Measurements from ENCODE around the gene ADAMTS20. TPM values are rescaled to one million over a fixed set of nuclear protein-coding genes. Genes with fewer than 3 reads are reported as not detected.
"Not testable (repeated sequence)": the region's sequence is repeated elsewhere in the genome, so short reads cannot be mapped to it uniquely, and the experiment has no call there.

The ADAMTS20 gene
- total RNA-seq, 5 donors from 2014 or later (not counting 1 experiment from before 2014, with no cell fraction given): not detected

GRCh38 chr12:43341785-43342313 lies 210.2 kb downstream of the ADAMTS20 start:
- no CpG with 5 or more reads among the region's 3 CpGs for WGBS (ENCODE audit: insufficient coverage)

GRCh38 chr12:43338848-43339526 lies 213.0 kb downstream of the ADAMTS20 start:
- Histone ChIP-seq H3K36me3 (ENCODE audit: control insufficient read depth in 2 of 2, extremely low read depth in 1 of 2, insufficient read depth in 1 of 2, low read length in 1 of 2) (no peaks in the 10 kb centered on the region), H3K27ac (ENCODE audit: low read length) (no peak overlapping the region), H3K9me3 (no peaks in the 10 kb centered on the region), H3K4me1 (ENCODE audit: control insufficient read depth in 1 of 2, extremely low read depth in 1 of 2, insufficient read depth in 2 of 2, low read length in 2 of 2) (no peaks in the 10 kb centered on the region), H3K4me3 (ENCODE audit: control insufficient read depth in 1 of 2, extremely low read depth in 1 of 2, low read length in 1 of 2) (no peak overlapping the region), H3K27me3 (replicated peaks in 1 of 2; ENCODE audit: control insufficient read depth in 2 of 2, extremely low read depth in 1 of 2, insufficient read depth in 2 of 2, low read length in 1 of 2) (no peaks in the 10 kb centered on the region)
- Mint-ChIP-seq H3K27ac (no peak overlapping the region), H3K27me3 (peaks cover 0 to 4% of the 10 kb centered on the region in 2 donors), H3K4me1 (no peaks in the 10 kb centered on the region), H3K9me3 (peaks cover 2 to 9% (median 3%) of the 10 kb centered on the region in 3 donors), H3K36me3 (no peaks in the 10 kb centered on the region), H3K4me3 (no peak overlapping the region)
- DNase-seq (no peak), ATAC-seq (replicated peaks in 1 of 4) (no peak)
- ChIA-PET POLR2A (no interaction called here), CTCF (no interaction called here)

More at GRCh38 chr12:43341785-43342313, 210.2 kb downstream of the ADAMTS20 start:
- ATAC-seq (replicated peaks in 1 of 4); H3K27me3 Mint-ChIP-seq; H3K27ac ChIP-seq (ENCODE audit: low read length); H3K27me3 ChIP-seq (replicated peaks in 1 of 2; ENCODE audit: control insufficient read depth in 2 of 2, extremely low read depth in 1 of 2, insufficient read depth in 2 of 2, low read length in 1 of 2); H3K4me3 Mint-ChIP-seq; DNase-seq; H3K27ac Mint-ChIP-seq; H3K4me3 ChIP-seq (ENCODE audit: control insufficient read depth in 1 of 2, extremely low read depth in 1 of 2, low read length in 1 of 2); H3K36me3 Mint-ChIP-seq; H3K4me1 Mint-ChIP-seq; POLR2A ChIA-PET; H3K9me3 ChIP-seq; H3K4me1 ChIP-seq (ENCODE audit: control insufficient read depth in 1 of 2, extremely low read depth in 1 of 2, insufficient read depth in 2 of 2, low read length in 2 of 2); CTCF ChIA-PET; H3K36me3 ChIP-seq (ENCODE audit: control insufficient read depth in 2 of 2, extremely low read depth in 1 of 2, insufficient read depth in 1 of 2, low read length in 1 of 2): not testable (repeated sequence)
- peaks cover 5 to 14% (median 13%) of the 10 kb centered on the region in 3 donors for H3K9me3 Mint-ChIP-seq

GRCh38 chr12:43337571-43338444 lies 214.2 kb downstream of the ADAMTS20 start:
- Histone ChIP-seq H3K9me3 (no peaks in the 10 kb centered on the region), H3K27ac (ENCODE audit: low read length) (no peak overlapping the region), H3K36me3 (ENCODE audit: control insufficient read depth in 2 of 2, extremely low read depth in 1 of 2, insufficient read depth in 1 of 2, low read length in 1 of 2) (no peaks in the 10 kb centered on the region), H3K4me1 (ENCODE audit: control insufficient read depth in 1 of 2, extremely low read depth in 1 of 2, insufficient read depth in 2 of 2, low read length in 2 of 2) (no peaks in the 10 kb centered on the region), H3K27me3 (replicated peaks in 1 of 2; ENCODE audit: control insufficient read depth in 2 of 2, extremely low read depth in 1 of 2, insufficient read depth in 2 of 2, low read length in 1 of 2) (no peaks in the 10 kb centered on the region), H3K4me3 (ENCODE audit: control insufficient read depth in 1 of 2, extremely low read depth in 1 of 2, low read length in 1 of 2) (no peak overlapping the region)
- no peaks in the 10 kb centered on the region for H3K4me1 Mint-ChIP-seq
- no peaks in the 10 kb centered on the region for H3K36me3 Mint-ChIP-seq
- DNase-seq: no peak
- peaks cover 0 to 6% (median 3%) of the 10 kb centered on the region in 3 donors for H3K9me3 Mint-ChIP-seq
- peaks cover 0 to 4% of the 10 kb centered on the region in 2 donors for H3K27me3 Mint-ChIP-seq
- POLR2A ChIA-PET: no interaction called here
- CTCF ChIA-PET: no interaction called here
- WGBS (ENCODE audit: insufficient coverage): no CpG with 5 or more reads among the region's 4 CpGs
- ATAC-seq (replicated peaks in 1 of 4): no peak
- no peak overlapping the region for H3K27ac Mint-ChIP-seq
- H3K4me3 Mint-ChIP-seq: no peak overlapping the region

- POLR2A ChIA-PET: no interaction called here
- no CpG with 5 or more reads among the region's 1 CpG for WGBS (ENCODE audit: insufficient coverage)
- no peak overlapping the region for H3K27ac Mint-ChIP-seq
Measured at GRCh38 chr12:43336962-43337555, 214.9 kb downstream of the ADAMTS20 start.

GRCh38 chr12:43333644-43334043 lies 218.4 kb downstream of the ADAMTS20 start:
- H3K36me3 Mint-ChIP-seq: no peaks in the 10 kb centered on the region
- ChIA-PET CTCF (no interaction called here), POLR2A (no interaction called here)
- no peak overlapping the region for H3K4me3 ChIP-seq (ENCODE audit: control insufficient read depth in 1 of 2, extremely low read depth in 1 of 2, low read length in 1 of 2)
- H3K27me3 Mint-ChIP-seq: peaks cover 0 to 5% of the 10 kb centered on the region in 2 donors
- no peak overlapping the region for H3K4me3 Mint-ChIP-seq
- H3K4me1 ChIP-seq (ENCODE audit: control insufficient read depth in 1 of 2, extremely low read depth in 1 of 2, insufficient read depth in 2 of 2, low read length in 2 of 2): no peaks in the 10 kb centered on the region
- no CpG with 5 or more reads among the region's 2 CpGs for WGBS (ENCODE audit: insufficient coverage)
- H3K27ac Mint-ChIP-seq: no peak overlapping the region
- no peaks in the 10 kb centered on the region for H3K4me1 Mint-ChIP-seq
- ATAC-seq (replicated peaks in 1 of 4) (no peak), DNase-seq (no peak)
- no peaks in the 10 kb centered on the region for H3K36me3 ChIP-seq (ENCODE audit: control insufficient read depth in 2 of 2, extremely low read depth in 1 of 2, insufficient read depth in 1 of 2, low read length in 1 of 2)
- no peaks in the 10 kb centered on the region for H3K9me3 ChIP-seq
- H3K9me3 Mint-ChIP-seq: peaks cover 0 to 3% (median 0%) of the 10 kb centered on the region in 3 donors
- H3K27ac ChIP-seq (ENCODE audit: low read length): no peak overlapping the region
- no peaks in the 10 kb centered on the region for H3K27me3 ChIP-seq (replicated peaks in 1 of 2; ENCODE audit: control insufficient read depth in 2 of 2, extremely low read depth in 1 of 2, insufficient read depth in 2 of 2, low read length in 1 of 2)

More at GRCh38 chr12:43336962-43337555, 214.9 kb downstream of the ADAMTS20 start:
- CTCF ChIA-PET: interaction anchor here in 1 of 2 donors (0.6 kb wide), 1 partner anchor 202 kb away, joined by 4 read pairs; no protein-coding TSS in a partner anchor
- no peaks in the 10 kb centered on the region for H3K27me3 ChIP-seq (replicated peaks in 1 of 2; ENCODE audit: control insufficient read depth in 2 of 2, extremely low read depth in 1 of 2, insufficient read depth in 2 of 2, low read length in 1 of 2)
- no peak for DNase-seq
- H3K36me3 ChIP-seq (ENCODE audit: control insufficient read depth in 2 of 2, extremely low read depth in 1 of 2, insufficient read depth in 1 of 2, low read length in 1 of 2): no peaks in the 10 kb centered on the region
- ATAC-seq (replicated peaks in 1 of 4): no peak
- Mint-ChIP-seq H3K27me3 (peaks cover 0 to 4% of the 10 kb centered on the region in 2 donors), H3K4me3 (no peak overlapping the region), H3K4me1 (no peaks in the 10 kb centered on the region), H3K36me3 (no peaks in the 10 kb centered on the region), H3K9me3 (peaks cover 0 to under 1% (median 0%) of the 10 kb centered on the region in 3 donors)
- H3K4me3 ChIP-seq (ENCODE audit: control insufficient read depth in 1 of 2, extremely low read depth in 1 of 2, low read length in 1 of 2): no peak overlapping the region
- no peaks in the 10 kb centered on the region for H3K9me3 ChIP-seq
- H3K4me1 ChIP-seq (ENCODE audit: control insufficient read depth in 1 of 2, extremely low read depth in 1 of 2, insufficient read depth in 2 of 2, low read length in 2 of 2): no peaks in the 10 kb centered on the region
- no peak overlapping the region for H3K27ac ChIP-seq (ENCODE audit: low read length)

- CTCF ChIA-PET: no interaction called here
- Histone ChIP-seq H3K36me3 (ENCODE audit: control insufficient read depth in 2 of 2, extremely low read depth in 1 of 2, insufficient read depth in 1 of 2, low read length in 1 of 2) (no peaks in the 10 kb centered on the region), H3K4me1 (ENCODE audit: control insufficient read depth in 1 of 2, extremely low read depth in 1 of 2, insufficient read depth in 2 of 2, low read length in 2 of 2) (no peaks in the 10 kb centered on the region), H3K27ac (ENCODE audit: low read length) (no peak overlapping the region), H3K4me3 (ENCODE audit: control insufficient read depth in 1 of 2, extremely low read depth in 1 of 2, low read length in 1 of 2) (no peak overlapping the region), H3K27me3 (replicated peaks in 1 of 2; ENCODE audit: control insufficient read depth in 2 of 2, extremely low read depth in 1 of 2, insufficient read depth in 2 of 2, low read length in 1 of 2) (no peaks in the 10 kb centered on the region), H3K9me3 (no peaks in the 10 kb centered on the region)
- no peak for DNase-seq
- Mint-ChIP-seq H3K4me3 (no peak overlapping the region), H3K27ac (no peak overlapping the region), H3K36me3 (no peaks in the 10 kb centered on the region), H3K27me3 (peaks cover 0 to 5% of the 10 kb centered on the region in 2 donors), H3K4me1 (no peaks in the 10 kb centered on the region), H3K9me3 (peaks cover 0 to 3% (median 0%) of the 10 kb centered on the region in 3 donors)
- 80% methylated on average over 1 of the region's 2 CpGs for WGBS (ENCODE audit: insufficient coverage)
- POLR2A ChIA-PET: interaction anchor here in 1 of 2 donors (0.6 kb wide), 1 partner anchor 16 kb away, joined by 3 read pairs; no protein-coding TSS in a partner anchor
- ATAC-seq (replicated peaks in 1 of 4): no peak
Measured at GRCh38 chr12:43332977-43333640, 218.9 kb downstream of the ADAMTS20 start.
